ENCODE data around the gene INTS3. TPM values are rescaled to one million over a fixed set of nuclear protein-coding genes. Genes with fewer than 3 reads are reported as not detected.

INTS3 gene
- total RNA-seq, 1 donor from 2014 or later = 79.2 TPM

GRCh38 chr1:153786038-153786790 is 58.4 kb downstream of the INTS3 start:
- H3K4me1 Mint-ChIP-seq = peaks cover 35% of the 10 kb centered on the region
- DNase-seq (ENCODE audit: low read depth, low spot score) = no peak
- no peak for TF ChIP-seq CTCF (conservative IDR thresholded peaks at IDR 0.05)
- no peak overlapping the region for H3K27ac Mint-ChIP-seq (ENCODE audit: unreplicated experiment)
- H3K9me3 Mint-ChIP-seq = no peaks in the 10 kb centered on the region
- H3K36me3 Mint-ChIP-seq (ENCODE audit: low read depth) = no peaks in the 10 kb centered on the region
- H3K4me3 Mint-ChIP-seq = no peak overlapping the region
- H3K27me3 Mint-ChIP-seq (ENCODE audit: low read depth) = no peaks in the 10 kb centered on the region

GRCh38 chr1:153789478-153790034 is 61.7 kb downstream of the INTS3 start:
- no peak overlapping the region for H3K4me3 Mint-ChIP-seq

GRCh38 chr1:153790313-153790965 is 62.6 kb downstream of the INTS3 start:
- peaks cover 2% of the 10 kb centered on the region for H3K27me3 Mint-ChIP-seq (ENCODE audit: low read depth)
- peak overlapping the region; percentile 14 for H3K4me3 Mint-ChIP-seq
- H3K9me3 Mint-ChIP-seq = no peaks in the 10 kb centered on the region
- no peaks in the 10 kb centered on the region for H3K36me3 Mint-ChIP-seq (ENCODE audit: low read depth)
- peaks cover 49% of the 10 kb centered on the region for H3K4me1 Mint-ChIP-seq
- no peak for DNase-seq (ENCODE audit: low read depth, low spot score)
- H3K27ac Mint-ChIP-seq (ENCODE audit: unreplicated experiment) = peak overlapping the region; percentile 7
- TF ChIP-seq CTCF (conservative IDR thresholded peaks at IDR 0.05) = no peak

More at GRCh38 chr1:153789478-153790034, 61.7 kb downstream of the INTS3 start:
- no peak for TF ChIP-seq CTCF (conservative IDR thresholded peaks at IDR 0.05)
- H3K36me3 Mint-ChIP-seq (ENCODE audit: low read depth) = no peaks in the 10 kb centered on the region
- H3K27me3 Mint-ChIP-seq (ENCODE audit: low read depth) = peaks cover under 1% of the 10 kb centered on the region
- peaks cover 46% of the 10 kb centered on the region for H3K4me1 Mint-ChIP-seq
- DNase-seq (ENCODE audit: low read depth, low spot score) = no peak
- no peaks in the 10 kb centered on the region for H3K9me3 Mint-ChIP-seq
- H3K27ac Mint-ChIP-seq (ENCODE audit: unreplicated experiment) = no peak overlapping the region

GRCh38 chr1:153790966-153791647 is 63.3 kb downstream of the INTS3 start:
- H3K4me3 Mint-ChIP-seq = peak overlapping the region; percentile 14
- H3K36me3 Mint-ChIP-seq (ENCODE audit: low read depth) = no peaks in the 10 kb centered on the region
- H3K27ac Mint-ChIP-seq (ENCODE audit: unreplicated experiment) = no peak overlapping the region
- H3K27me3 Mint-ChIP-seq (ENCODE audit: low read depth) = peaks cover 2% of the 10 kb centered on the region
- H3K9me3 Mint-ChIP-seq = no peaks in the 10 kb centered on the region
- DNase-seq (ENCODE audit: low read depth, low spot score) = no peak
- no peak for TF ChIP-seq CTCF (conservative IDR thresholded peaks at IDR 0.05)
- peaks cover 45% of the 10 kb centered on the region for H3K4me1 Mint-ChIP-seq

- no peak overlapping the region for H3K27ac Mint-ChIP-seq (ENCODE audit: unreplicated experiment)
- DNase-seq (ENCODE audit: low read depth, low spot score) = no peak
- H3K4me3 Mint-ChIP-seq = peak overlapping the region; percentile 26
- H3K4me1 Mint-ChIP-seq = peaks cover 49% of the 10 kb centered on the region
- no peaks in the 10 kb centered on the region for H3K9me3 Mint-ChIP-seq
- peaks cover 3% of the 10 kb centered on the region for H3K36me3 Mint-ChIP-seq (ENCODE audit: low read depth)
- peaks cover 2% of the 10 kb centered on the region for H3K27me3 Mint-ChIP-seq (ENCODE audit: low read depth)
- TF ChIP-seq CTCF (conservative IDR thresholded peaks at IDR 0.05) = no peak
Measured at GRCh38 chr1:153791648-153792253, 63.9 kb downstream of the INTS3 start.
